H1 (cell line): ENCODE results near the gene SAMD15. TPM values are rescaled to one million over a fixed set of nuclear protein-coding genes. Genes with fewer than 3 reads are reported as not detected.

Source experiments
- CTCF ChIA-PET: fragments of 300-600 bp; sonication (Branson Sonifier 250); formaldehyde crosslinking; loops from one replicate; lab custom pipeline; 2021; ENCODE audit not compliant: partially characterized antibody; lab: Charles Lee
- POLR2A ChIA-PET: fragments of 300-600 bp; sonication (Branson Sonifier 250); formaldehyde crosslinking; loops from one replicate; lab custom pipeline; 2021; ENCODE audit warnings: inconsistent platforms; ENCODE audit not compliant: partially characterized antibody; lab: Charles Lee
- DNase-seq, 2 experiments: peaks; one replicate each; pipeline versions ENCODE4 v3.0.0 to v3.0.0-alpha.2; 2010 to 2022; ENCODE audit warnings: low spot score in 2 of 2, low read depth in 1 of 2, mixed read lengths in 1 of 2
- FAIRE-seq: peaks from 2 replicates; lab custom pipeline; 2011; peaks lifted over from hg19 to GRCh38; lab: Jason Lieb, UNC
- H2AFZ ChIP-seq: 2 replicates; pipeline ENCODE4 v1.8.1; 2012; ENCODE audit warnings: low read length, inconsistent platforms
- H2AK5ac ChIP-seq: 2 replicates; pipeline ENCODE4 v1.6.1; 2013; ENCODE audit warnings: low read depth, low read length
- H2BK120ac ChIP-seq: replicated peaks from 2 replicates; pipeline ENCODE3; 2013; ENCODE audit warnings: low read depth, low read length, inconsistent platforms
- H2BK12ac ChIP-seq: 2 replicates; pipeline ENCODE4 v1.6.1; 2013; ENCODE audit warnings: low read depth, low read length
- H2BK15ac ChIP-seq: 2 replicates; pipeline ENCODE4 v1.6.1; 2013; ENCODE audit warnings: low read length
- H2BK20ac ChIP-seq: 2 replicates; pipeline ENCODE4 v1.6.1; 2013; ENCODE audit warnings: low read length
- H2BK5ac ChIP-seq: 2 replicates; pipeline ENCODE4 v1.6.1; 2013; ENCODE audit warnings: low read depth, low read length
- H3K14ac ChIP-seq: 2 replicates; pipeline ENCODE4 v1.6.1; 2013; ENCODE audit warnings: inconsistent platforms; ENCODE audit not compliant: insufficient read length
- H3K18ac ChIP-seq: 2 replicates; pipeline ENCODE4 v1.6.1; 2013; ENCODE audit warnings: low read length; ENCODE audit errors: extremely low read depth
- H3K23ac ChIP-seq: 2 replicates; pipeline ENCODE4 v1.6.1; 2013; ENCODE audit warnings: inconsistent platforms; ENCODE audit not compliant: insufficient read length
- H3K23me2 ChIP-seq: 2 replicates; pipeline ENCODE4 v1.6.1; 2013; ENCODE audit warnings: low read depth, low read length
- H3K27ac ChIP-seq: 2 replicates; pipeline ENCODE4 v1.6.1; 2011; ENCODE audit warnings: low read depth, low read length, inconsistent platforms
- H3K27me3 ChIP-seq, 4 experiments: replicated peaks in 1 of 4; 1 replicate in 1 of 4; 2 replicates in 3 of 4; pipeline versions ENCODE4 v1.6.1 to v1.8.1; 2011 to 2013; ENCODE audit warnings: low read length in 3 of 4, mild to moderate bottlenecking in 3 of 4, inconsistent platforms in 2 of 4, mixed read lengths in 2 of 4, moderate library complexity in 1 of 4; ENCODE audit not compliant: control insufficient read depth in 3 of 4, insufficient read depth in 3 of 4; ENCODE audit errors: extremely low read depth in 1 of 4
- H3K36me3 ChIP-seq, 4 experiments: 2 replicates each; pipeline versions ENCODE4 v1.6.1 to v1.8.1; 2011 to 2013; ENCODE audit warnings: mild to moderate bottlenecking in 4 of 4, low read length in 3 of 4, moderate library complexity in 2 of 4, control low read depth in 1 of 4, inconsistent platforms in 1 of 4; ENCODE audit not compliant: insufficient read depth in 4 of 4, control insufficient read depth in 2 of 4
- H3K4ac ChIP-seq: replicated peaks from 2 replicates; pipeline ENCODE3; 2013; ENCODE audit warnings: low read length, low read depth, mixed read lengths, inconsistent platforms; ENCODE audit not compliant: insufficient read length
- H3K4me1 ChIP-seq, 4 experiments: replicated peaks in 1 of 4; 1 replicate in 1 of 4; 2 replicates in 3 of 4; pipeline versions ENCODE4 v1.6.1 to v1.8.1; 2011 to 2013; ENCODE audit warnings: low read length in 3 of 4, inconsistent platforms in 2 of 4, mixed read lengths in 1 of 4; ENCODE audit not compliant: insufficient read depth in 4 of 4, control insufficient read depth in 3 of 4
- H3K4me2 ChIP-seq, 2 experiments: 2 replicates each; pipeline versions ENCODE4 v1.6.1 to v1.8.1; 2011 to 2013; ENCODE audit warnings: low read depth in 2 of 2, low read length in 2 of 2, control low read depth in 1 of 2, inconsistent platforms in 1 of 2, mild to moderate bottlenecking in 1 of 2; ENCODE audit not compliant: insufficient read depth in 1 of 2
- H3K4me3 ChIP-seq, 4 experiments: fragments of 200-600, 300-600 bp in 1 of 4; sonication (generic), shearing (Covaris generic), sonication (Bioruptor Twin) in 1 of 4; 2 replicates each; pipeline versions ENCODE4 v1.5.1 to v1.8.1; 2011 to 2016; ENCODE audit warnings: low read length in 4 of 4, low read depth in 3 of 4, control low read depth in 2 of 4, inconsistent platforms in 2 of 4, mild to moderate bottlenecking in 2 of 4, mixed read lengths in 1 of 4, moderate library complexity in 1 of 4; ENCODE audit not compliant: insufficient read depth in 2 of 4; ENCODE audit errors: extremely low read depth in 1 of 4
- H3K56ac ChIP-seq: replicated peaks from 2 replicates; pipeline ENCODE3; 2013; ENCODE audit warnings: low read depth, mild to moderate bottlenecking, mixed read lengths, low read length, inconsistent platforms; ENCODE audit not compliant: insufficient read length
- H3K79me1 ChIP-seq: 2 replicates; pipeline ENCODE4 v1.6.1; 2013; ENCODE audit warnings: low read depth, low read length, control low read depth
- H3K79me2 ChIP-seq, 2 experiments: 2 replicates each; pipeline versions ENCODE4 v1.6.1 to v1.8.1; 2012 to 2013; ENCODE audit warnings: low read length in 2 of 2, mild to moderate bottlenecking in 2 of 2, inconsistent platforms in 1 of 2; ENCODE audit not compliant: insufficient read depth in 2 of 2, control insufficient read depth in 1 of 2
- H3K9ac ChIP-seq, 4 experiments: replicated peaks in 1 of 4; 1 replicate in 1 of 4; 2 replicates in 3 of 4; pipeline versions ENCODE4 v1.6.1 to v1.8.1; 2011 to 2013; ENCODE audit warnings: low read depth in 3 of 4, low read length in 3 of 4, control low read depth in 2 of 4, mild to moderate bottlenecking in 2 of 4, moderate library complexity in 2 of 4, inconsistent platforms in 1 of 4; ENCODE audit errors: extremely low read depth in 1 of 4
- H3K9me3 ChIP-seq, 2 experiments: 2 replicates each; pipeline versions ENCODE4 v1.6.1 to v1.8.1; 2012 to 2013; ENCODE audit warnings: mild to moderate bottlenecking in 2 of 2, moderate library complexity in 2 of 2, control low read depth in 1 of 2, inconsistent platforms in 1 of 2, low read depth in 1 of 2, low read length in 1 of 2, mixed read lengths in 1 of 2; ENCODE audit not compliant: insufficient read depth in 2 of 2
- H4K20me1 ChIP-seq, 2 experiments: replicated peaks in 1 of 2; 2 replicates each; pipeline versions ENCODE3 to v1.8.1; 2011 to 2013; ENCODE audit warnings: inconsistent platforms in 2 of 2, low read length in 2 of 2, mild to moderate bottlenecking in 1 of 2; ENCODE audit not compliant: insufficient read depth in 2 of 2, control insufficient read depth in 1 of 2
- H4K5ac ChIP-seq: 2 replicates; pipeline ENCODE4 v1.6.1; 2013; ENCODE audit warnings: low read length, low read depth, mixed read lengths, inconsistent platforms; ENCODE audit not compliant: insufficient read length
- H4K8ac ChIP-seq: 2 replicates; pipeline ENCODE4 v1.8.0; 2013; ENCODE audit warnings: mild to moderate bottlenecking, moderate library complexity, low read length, inconsistent platforms; ENCODE audit not compliant: insufficient read depth; ENCODE audit errors: extremely low read depth
- H4K91ac ChIP-seq: replicated peaks from 2 replicates; pipeline ENCODE3; 2013; ENCODE audit warnings: low read length, mixed read lengths, inconsistent platforms; ENCODE audit not compliant: insufficient read length
- SUZ12 ChIP-seq: fragments of 200-600 bp; sonication (generic); IDR thresholded peaks from 2 replicates; pipeline ENCODE4 v1.6.1; 2012; ENCODE audit warnings: mild to moderate bottlenecking, inconsistent platforms, low read length, moderate library complexity, mixed read lengths
- WGBS, 2 experiments: shearing (Covaris generic) in 1 of 2; methylation state at CpG; one replicate each; pipeline versions ENCODE4 v1.1.6 to v1.1.7; 2013 to 2015; ENCODE audit warnings: low lambda C conversion rate in 2 of 2, mixed read lengths in 2 of 2, inconsistent platforms in 1 of 2, low coverage in 1 of 2, missing lambda C conversion rate in 1 of 2; ENCODE audit not compliant: insufficient replicate concordance in 2 of 2, insufficient coverage in 1 of 2, insufficient read length in 1 of 2; ENCODE audit errors: extremely low coverage in 1 of 2, missing lambda C conversion rate in 1 of 2; 5-methylcytosine and 5-hydroxymethylcytosine counted together
- polyA plus RNA-seq, 7 experiments: library from polyadenylated mRNA; depleted of rRNA in 3 of 7; stranded (reverse) in 5 of 7; unstranded in 2 of 7; fragments of >200 nt in 5 of 7; fragments of 200-250 nt in 2 of 7; gene quantifications; 1 replicate in 5 of 7; 2 replicates in 1 of 7; 4 replicates in 1 of 7; pipeline versions ENCODE4 v1.2.1 to v1.2.3, GENCODE V29; 2011 to 2013; ENCODE audit warnings: missing spikeins in 2 of 7, mixed read lengths in 2 of 7
- total RNA-seq: library from RNA; stranded (reverse); fragmentation: NEBNext Ultra II Directional; extraction: Animal tissue kit (Norgen Biotek cat#: 25700); gene quantifications from 2 replicates; pipeline ENCODE4 v1.2.1, GENCODE V29; 2021
- TF ChIP-seq, protein P1 (sequence below): IDR thresholded peaks from 2 replicates; pipeline ENCODE4 v1.6.1; 2011; ENCODE audit warnings: low read depth, mild to moderate bottlenecking, low read length; ENCODE audit not compliant: insufficient read depth

Gene SAMD15
- total and polyA plus RNA-seq, 2 of the 8 experiments (the other 6 are each of a cell fraction or from before 2014, with no cell fraction given), result 0.17 to 1.0 TPM

DNA sequence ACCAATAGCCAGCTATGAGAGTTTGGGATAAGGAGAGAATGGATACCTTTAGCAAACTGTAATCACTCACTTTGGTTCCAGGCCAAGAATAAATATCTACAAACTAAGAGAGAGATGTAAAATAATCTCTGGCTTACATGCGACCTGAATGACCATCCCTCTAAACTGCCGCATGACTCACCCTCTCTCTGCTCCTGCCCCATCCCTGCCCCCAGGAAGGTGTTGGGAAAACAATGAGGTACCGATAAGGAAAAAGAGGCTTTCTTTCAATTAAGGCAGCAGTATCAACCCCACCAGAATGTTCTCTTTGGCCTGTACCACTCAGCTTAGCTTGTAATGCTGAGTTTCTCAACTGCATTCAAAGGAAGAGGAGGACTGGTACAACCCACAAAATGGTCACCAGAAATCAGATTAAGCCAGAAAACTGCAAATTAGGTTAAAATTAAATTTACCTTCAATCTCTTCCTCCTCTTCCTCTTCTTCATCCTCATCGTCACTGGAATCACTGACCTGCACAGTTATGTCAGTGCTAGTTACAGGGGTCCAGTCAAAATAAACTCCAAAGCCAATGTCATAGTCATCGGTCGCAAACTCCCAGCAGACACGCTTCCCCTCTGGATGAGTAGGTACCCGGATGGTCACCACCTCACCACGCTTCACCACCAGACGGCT lies 34.3 kb upstream of the SAMD15 start:
- Histone ChIP-seq H4K91ac (no peak overlapping the region), H3K56ac (no peak overlapping the region), H4K8ac (no peak overlapping the region), H4K5ac (no peak overlapping the region), H3K4ac (no peak overlapping the region), H3K14ac (no peak overlapping the region), H2BK20ac (no peak overlapping the region), H2BK12ac (no peak overlapping the region), H3K23me2 (no peaks in the 10 kb centered on the region), H2AFZ (no peak overlapping the region), H2BK15ac (no peak overlapping the region)
- 89% methylated on average over 10 of the region's 10 CpGs; no CpG with 5 or more reads in 1 of the 2 experiments for WGBS, 2 experiments
- DNase-seq, result peak in 1 of 2 experiments; percentile 33
- TF ChIP-seq, protein P1, sequence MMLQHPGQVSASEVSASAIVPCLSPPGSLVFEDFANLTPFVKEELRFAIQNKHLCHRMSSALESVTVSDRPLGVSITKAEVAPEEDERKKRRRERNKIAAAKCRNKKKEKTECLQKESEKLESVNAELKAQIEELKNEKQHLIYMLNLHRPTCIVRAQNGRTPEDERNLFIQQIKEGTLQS, result no peak
- no peak for TF ChIP-seq SUZ12
- TF ChIP-seq, all 59 proteins: peak for 0
- no peaks in the 10 kb centered on the region for H3K27me3 ChIP-seq
- no peak overlapping the region for H2AK5ac ChIP-seq
- no peaks in the 10 kb centered on the region for H3K79me2 ChIP-seq
- no peaks in the 10 kb centered on the region for H4K20me1 ChIP-seq
- H3K9ac ChIP-seq, result no peak overlapping the region
- 0 out of 4 replicates have a peak, but pooled peaks cover 0 to 2% of the 10 kb centered on the region in 2 experiments for H3K9me3 ChIP-seq
- no peak overlapping the region for H3K27ac ChIP-seq
- peaks cover 5 to 12% (median 9%) of the 10 kb centered on the region in 4 experiments; a peak in 6 of 7 replicates for H3K4me1 ChIP-seq
- no peak overlapping the region for H3K23ac ChIP-seq
- H3K18ac ChIP-seq, result peak overlapping the region; percentile 17; the same call in 1 of the 2 replicates
- H3K4me2 ChIP-seq, result no peak overlapping the region
- H3K79me1 ChIP-seq, result no peaks in the 10 kb centered on the region
- H2BK120ac ChIP-seq, result no peak overlapping the region
- POLR2A ChIA-PET, result interaction anchor here (1.3 to 1.7 kb wide), 2 partner anchors 10 to 14 kb away, joined by 4 to 5 read pairs; no protein-coding TSS in a partner anchor
- CTCF ChIA-PET, result interaction anchor here (0.6 to 1.7 kb wide), 2 partner anchors 47 to 66 kb away, joined by 4 to 5 read pairs; no protein-coding TSS in a partner anchor
- no peak overlapping the region for H3K4me3 ChIP-seq
- H2BK5ac ChIP-seq, result no peak overlapping the region
- H3K36me3 ChIP-seq, result peaks cover 0 to 14% (median 0%) of the 10 kb centered on the region in 4 experiments; a peak in 2 of 8 replicates
- no peak for FAIRE-seq
